Hindlimb muscle (tissue), 1 donor: ENCODE results near the gene STAMBP. TPM values are rescaled to one million over a fixed set of nuclear protein-coding genes. Genes with fewer than 3 reads are reported as not detected.
"Not testable (repeated sequence)": the region's sequence is repeated elsewhere in the genome, so short reads cannot be mapped to it uniquely, and the experiment has no call there.

Experiments
- DNase-seq: peaks from one replicate; pipeline ENCODE4 v3.0.0-alpha.2; 2013
- polyA plus RNA-seq: library from polyadenylated mRNA; unstranded; fragments of 120-200 nt; gene quantifications from one replicate; pipeline ENCODE4 v1.2.1, GENCODE V29; 2013; ENCODE audit not compliant: insufficient read length

Gene STAMBP
- 40.3 TPM for polyA plus RNA-seq

DNA sequence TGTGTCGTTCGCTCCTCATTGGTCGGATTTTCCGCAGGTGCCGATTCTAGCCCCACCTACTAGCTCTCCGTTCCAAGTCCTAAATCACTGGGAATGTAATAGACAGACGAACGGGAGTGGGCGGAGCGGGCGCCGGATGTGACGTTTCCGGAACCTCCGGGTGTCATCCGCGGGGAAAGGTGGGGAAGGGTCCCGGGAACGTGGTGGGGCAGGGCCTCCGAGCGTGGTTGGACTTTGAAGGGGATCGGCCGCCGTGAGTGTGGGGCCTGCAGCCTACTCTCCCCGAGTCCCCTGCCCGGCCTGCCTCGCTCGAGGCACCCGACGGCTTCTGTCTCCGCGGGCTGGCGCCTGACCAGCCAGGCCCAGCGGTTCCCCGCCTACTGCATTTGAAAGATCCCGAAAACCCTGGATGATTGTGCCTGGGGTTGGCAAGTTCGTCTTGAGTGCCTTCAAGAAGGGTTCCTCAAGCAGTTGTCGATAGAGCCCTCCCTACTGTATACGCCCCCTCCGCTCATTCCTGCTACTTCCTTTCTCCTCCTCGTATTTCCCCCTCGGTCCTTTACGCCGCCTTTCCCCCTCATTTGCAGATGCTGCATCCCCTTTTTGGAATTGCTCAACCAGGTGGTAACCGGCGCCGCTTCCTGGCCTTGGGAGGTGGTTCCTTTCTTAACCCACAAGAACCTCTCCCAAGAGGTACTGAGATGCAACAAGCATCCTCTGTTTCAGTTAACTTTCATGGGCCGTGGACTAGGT, at the start of gene STAMBP:
Gene STAMBP (plus strand): TSS at position 144 of the 753 bp plus-strand sequence. CDS start 1,896 bp downstream, outside the sequence.
- DNase-seq = peak; percentile 98

DNA sequence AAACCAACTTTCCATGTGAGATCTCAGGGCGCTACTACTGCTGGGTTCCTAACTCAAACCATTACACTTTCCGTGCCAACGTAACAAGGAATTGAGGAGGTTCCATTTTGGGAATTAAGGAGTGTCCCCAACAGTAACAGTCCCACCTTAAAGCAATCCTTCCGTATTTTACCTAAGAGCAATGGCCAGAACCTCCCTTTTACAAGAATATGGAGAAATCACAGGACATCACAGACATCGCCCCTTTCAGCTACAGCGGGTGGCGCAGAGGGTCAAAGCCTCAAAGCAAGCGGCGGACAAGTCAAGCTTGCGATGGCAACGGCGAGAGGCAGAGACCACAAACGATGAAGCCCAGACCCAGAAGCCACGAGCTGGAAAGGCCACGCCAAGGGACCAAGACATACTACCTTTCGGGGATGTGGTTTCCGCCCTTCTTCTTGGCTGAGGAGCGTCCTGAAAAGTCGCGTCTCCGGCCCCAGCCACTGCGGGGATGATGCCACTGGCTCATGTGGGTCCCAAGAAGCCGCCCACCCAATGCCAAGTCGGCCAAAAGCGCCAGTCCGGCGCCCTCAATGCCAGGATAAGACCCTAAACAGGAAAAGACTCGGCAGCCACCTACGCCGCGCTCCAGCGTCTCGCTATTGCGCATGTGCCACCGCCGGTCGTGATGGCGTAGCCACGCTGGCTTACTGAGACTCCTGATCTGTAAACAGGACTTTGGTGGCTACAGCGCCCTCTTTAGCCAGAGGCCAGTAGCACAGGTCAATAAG, 49.1 kb upstream of the STAMBP start, which contains the start of gene DUSP11:
Gene DUSP11 (minus strand): TSS at position 637 of the 770 bp plus-strand sequence. CDS start 129 bp downstream, at position 508.
- DNase-seq = peak; percentile 93

DNA sequence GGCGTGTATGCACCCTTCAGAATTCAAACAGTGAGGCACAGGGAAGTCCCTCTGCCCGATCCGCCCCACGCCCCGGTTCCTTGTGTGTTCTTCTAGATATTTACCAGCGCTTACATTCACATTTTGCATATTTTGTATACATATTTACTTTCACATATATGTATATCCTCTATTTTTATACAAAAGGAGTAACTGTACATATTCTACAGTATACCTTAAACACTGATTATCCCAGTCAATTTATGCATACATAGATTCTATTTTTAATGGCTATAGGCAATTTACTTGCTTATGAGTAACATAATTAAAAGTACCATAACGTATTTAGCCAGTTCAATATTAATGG, 48.6 kb upstream of the STAMBP start:
- DNase-seq = no peak

DNA sequence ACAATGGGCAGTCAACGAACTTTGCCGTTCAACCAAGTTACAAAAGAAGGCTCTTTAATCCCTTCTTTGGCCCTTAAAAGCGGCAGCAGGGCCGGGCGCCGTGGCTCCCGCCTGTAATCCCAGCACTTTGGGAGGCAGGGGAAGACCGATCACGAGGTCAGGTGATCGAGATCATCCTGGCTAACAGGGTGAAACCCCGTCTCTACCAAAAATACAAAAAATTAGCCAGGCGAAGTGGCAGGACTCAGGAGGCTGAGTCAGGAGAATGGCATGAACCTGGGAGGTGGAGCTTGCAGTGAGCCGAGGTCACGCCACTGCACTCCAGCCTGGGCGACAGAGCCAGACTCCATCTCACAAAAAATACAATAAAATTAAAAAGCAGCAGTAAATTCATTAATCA, 45.4 kb upstream of the STAMBP start:
- DNase-seq = not testable (repeated sequence)

DNA sequence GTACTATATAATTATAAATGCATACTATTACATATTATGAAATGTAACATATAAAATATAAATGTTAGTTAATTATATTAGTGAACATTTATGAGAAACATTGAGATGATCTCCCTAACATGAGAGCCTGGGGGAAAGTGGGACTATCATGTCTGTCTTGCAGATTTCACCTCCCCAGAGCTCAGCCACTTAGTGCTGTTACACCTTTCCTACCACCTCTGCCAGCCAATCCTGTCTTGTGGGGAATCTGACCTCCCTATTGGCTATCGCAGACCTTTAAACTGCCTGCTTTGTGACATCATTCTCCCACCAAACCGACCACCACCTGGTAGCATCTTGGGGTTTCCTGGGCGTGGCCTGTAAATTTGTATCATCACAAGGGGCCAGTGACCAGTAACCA, 44.9 kb upstream of the STAMBP start, which contains the start of gene C2orf78:
Gene C2orf78 (plus strand): TSS at position 301 of the 400 bp plus-strand sequence. CDS start 127 bp downstream, outside the sequence.
- not testable (repeated sequence) for DNase-seq

DNA sequence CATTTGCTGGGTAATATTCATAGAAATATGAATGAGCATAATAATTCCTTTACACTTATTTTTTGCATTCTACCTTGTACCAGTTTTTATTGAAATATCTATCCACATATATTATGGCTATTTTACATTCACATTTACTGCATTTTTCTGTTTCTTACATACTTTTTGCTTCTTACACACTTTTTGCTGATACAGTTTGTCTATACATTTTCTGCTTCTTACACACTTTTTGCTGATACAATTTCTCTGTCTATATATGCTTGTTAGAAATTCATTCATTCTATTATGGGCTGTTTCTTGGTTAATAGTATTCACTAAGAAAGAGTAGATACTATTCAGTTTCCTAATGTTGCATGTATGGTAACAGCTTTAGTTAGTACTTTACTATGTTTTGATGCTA, 16.9 kb upstream of the STAMBP start:
- DNase-seq = no peak

DNA sequence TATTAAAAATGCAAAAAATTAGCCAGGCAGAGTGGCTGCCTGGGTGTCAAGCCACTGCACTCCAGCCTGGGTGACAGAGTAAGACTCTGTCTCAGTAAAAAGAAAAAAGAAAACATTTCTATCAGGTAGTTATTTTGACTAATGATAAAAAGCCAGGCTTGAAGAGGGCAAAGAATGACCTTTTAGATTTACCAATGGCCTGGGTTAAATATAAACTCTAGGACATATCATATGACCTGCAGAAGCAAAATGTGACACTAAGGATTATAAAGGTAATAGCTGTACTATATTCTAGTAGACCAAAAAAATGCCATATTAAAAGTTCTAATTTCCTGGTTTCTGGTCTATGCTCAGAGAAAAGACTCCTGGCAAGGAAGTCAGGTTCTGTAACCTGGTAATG, 16.1 kb upstream of the STAMBP start:
- DNase-seq = no peak

DNA sequence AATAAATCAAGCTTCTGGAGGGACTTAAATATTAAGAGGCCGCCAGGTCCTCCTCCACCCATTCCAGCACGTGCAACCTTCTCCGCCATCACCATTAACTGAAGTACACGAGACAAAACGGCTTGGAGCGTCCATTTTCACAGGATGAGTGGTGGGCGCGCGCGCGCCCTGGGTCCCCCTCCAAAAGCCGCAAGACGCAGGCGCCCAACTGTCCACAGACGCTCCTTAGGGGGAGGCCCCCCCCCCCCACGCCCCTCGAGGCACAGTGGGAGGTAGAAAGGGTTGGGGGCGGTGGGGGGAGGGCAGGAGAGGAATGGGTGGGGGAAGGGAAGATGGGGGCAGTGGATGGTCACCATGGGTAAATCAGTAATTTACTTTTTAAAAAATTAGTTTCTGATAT, 10.5 kb upstream of the STAMBP start:
- no peak for DNase-seq

DNA sequence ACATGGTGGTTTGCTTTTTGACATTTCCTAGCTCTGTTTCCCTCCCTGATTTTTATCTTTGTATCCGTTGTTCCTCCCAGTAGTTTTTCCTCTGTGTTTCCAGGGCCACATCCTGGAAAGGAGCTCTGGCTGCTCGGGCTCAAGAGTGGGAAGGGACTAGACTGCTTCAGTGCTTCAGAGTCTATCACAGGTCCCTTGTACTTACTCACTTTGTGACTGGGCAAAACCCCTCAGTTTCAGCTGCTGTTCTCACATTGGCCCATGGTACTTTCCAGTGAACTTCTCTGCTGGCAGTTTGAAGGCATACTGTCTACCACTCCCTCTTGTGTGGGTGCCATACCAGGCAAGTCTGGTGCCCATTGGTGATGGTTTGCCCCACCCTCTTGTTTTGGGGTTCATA, 7.5 kb upstream of the STAMBP start:
- DNase-seq = no peak

DNA sequence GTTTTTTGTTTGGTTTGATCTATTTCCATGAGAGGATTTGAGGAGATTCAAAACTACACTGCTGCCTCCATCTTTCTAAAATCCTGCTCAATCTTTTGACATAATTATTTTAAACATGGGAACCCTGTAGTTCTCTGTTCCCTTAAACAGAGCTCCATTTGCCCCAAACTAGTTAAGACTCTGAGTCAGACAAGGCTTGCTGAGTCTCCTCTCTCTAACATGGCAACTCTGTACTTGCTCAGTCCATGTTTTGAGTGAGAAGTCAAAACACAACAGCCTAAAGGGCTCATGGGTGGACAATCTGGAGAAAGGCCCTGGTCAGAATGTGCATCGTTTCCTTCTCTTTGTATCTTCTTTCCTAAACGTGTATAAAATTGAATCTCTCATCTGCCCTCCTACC, 7.1 kb upstream of the STAMBP start:
- no peak for DNase-seq

DNA sequence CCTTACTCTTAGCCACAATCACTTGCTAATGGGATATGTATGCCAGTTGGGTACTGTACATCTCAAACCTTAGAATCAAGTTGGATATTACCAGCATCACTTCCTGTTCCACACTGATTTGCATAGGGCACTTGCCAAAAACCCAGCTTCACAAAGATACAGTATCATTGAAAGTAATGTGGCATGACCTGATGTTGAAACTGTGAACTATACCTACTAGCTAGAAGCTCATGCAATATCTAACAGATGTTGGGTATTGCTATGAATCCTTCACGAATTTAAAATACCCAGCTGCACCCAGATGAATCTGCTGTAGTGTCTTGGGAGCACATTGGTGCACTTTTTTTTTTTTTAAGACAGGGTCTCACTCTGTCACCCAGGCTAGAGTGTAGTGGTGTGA, 6.5 kb upstream of the STAMBP start:
- no peak for DNase-seq

DNA sequence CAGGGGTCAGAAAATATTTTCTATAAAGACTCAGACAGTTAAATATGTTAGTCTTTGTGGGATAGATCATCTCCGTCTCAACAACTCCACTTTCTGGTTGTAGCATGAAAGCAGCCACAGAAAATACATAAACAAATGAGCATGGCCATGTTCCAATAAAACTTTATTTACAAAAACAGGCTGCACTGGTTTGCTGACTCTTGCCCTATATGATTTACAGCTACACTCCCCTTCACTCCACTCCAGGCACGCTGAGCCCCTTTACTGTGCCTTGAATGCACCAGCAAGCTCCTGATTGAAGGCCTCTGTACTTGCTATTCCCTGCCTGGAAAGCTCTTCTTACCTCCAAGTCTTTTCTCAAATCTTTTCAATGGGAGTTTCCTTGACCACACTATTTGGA, 5.8 kb upstream of the STAMBP start:
- no peak for DNase-seq

DNA sequence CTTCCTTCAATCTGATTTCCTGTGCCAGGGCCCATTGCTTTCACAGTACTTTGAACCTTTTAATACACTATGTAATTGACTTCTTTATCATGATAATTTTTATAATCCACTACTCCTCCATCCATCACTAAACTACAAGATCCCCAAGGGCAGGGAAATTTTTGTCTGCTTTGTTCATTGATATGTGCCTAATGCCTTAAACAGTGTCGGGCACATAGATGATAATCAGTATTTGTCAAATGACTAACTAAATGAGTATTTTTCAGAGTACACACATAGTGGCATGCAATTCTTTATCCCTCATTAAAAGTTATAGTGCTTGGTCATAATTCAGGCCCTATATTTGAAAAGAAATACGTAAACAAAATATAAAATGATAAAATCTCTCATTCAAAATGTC, 5.3 kb upstream of the STAMBP start:
- no peak for DNase-seq

DNA sequence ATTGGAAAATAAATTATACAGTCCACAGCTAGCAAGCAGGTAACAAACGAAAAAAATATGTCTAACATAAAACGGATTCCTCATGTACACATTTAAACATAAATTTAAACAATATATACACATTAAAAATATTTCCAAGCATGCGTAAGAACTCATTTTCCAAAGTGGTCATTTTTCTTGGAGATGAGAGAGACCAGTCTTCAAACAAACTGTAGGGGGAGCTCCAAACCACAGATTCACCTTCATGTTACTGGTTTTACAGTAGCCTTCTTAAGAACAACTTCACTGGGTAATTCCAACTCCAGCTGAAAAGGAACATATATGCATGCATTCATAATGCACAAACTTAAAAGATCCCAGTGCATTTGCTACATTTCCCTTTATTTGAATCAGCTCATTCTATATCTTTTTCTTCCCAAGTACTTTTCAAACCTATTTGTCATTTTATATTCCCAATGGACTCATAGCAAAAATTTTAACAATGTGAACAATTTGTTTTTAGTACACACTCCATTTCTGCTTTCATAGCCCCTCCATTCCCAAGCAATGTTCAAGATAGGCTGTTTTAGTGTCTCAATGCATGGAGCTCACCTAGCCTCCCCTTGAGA, 4.7 kb upstream of the STAMBP start:
- DNase-seq = peak; percentile 76

DNA sequence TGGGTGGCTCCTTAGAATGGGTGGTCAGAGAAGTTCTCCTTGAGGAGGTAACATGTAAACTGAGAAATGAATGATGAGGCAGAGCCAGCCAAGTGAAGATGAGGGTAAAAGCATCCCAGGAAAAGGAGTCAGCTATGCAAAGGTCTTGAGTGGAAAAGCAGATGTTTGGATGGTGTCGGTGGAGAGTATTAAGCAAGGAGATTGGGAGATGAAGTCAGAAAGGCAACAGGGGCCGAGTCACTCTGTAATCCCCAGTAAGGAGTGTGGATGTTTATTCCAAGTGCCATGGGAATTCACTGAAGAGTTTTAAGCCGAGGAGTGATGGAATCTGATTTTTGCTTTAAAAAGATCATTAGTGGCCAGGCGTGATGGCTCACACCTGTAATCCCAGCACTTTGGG, 3.4 kb upstream of the STAMBP start:
- DNase-seq = no peak

DNA sequence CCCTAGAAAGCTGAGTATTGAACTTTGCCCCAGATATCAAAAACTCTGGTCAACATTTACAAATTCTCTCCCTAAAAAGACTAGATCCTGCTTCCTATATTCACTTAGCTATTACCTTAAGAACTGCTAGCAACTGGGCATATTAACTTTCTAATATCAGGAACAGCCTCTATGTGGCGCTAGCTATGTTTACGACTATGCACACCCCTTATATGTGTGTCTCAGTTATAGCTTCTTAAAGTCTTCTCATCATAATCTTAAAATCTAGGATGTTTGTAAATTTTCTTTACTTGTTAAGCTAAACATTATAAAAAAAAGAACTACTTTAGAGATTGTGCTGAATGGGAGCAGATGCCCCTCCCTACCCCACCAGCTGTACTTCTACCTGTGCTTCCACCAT, 1.7 kb upstream of the STAMBP start:
- DNase-seq = no peak

DNA sequence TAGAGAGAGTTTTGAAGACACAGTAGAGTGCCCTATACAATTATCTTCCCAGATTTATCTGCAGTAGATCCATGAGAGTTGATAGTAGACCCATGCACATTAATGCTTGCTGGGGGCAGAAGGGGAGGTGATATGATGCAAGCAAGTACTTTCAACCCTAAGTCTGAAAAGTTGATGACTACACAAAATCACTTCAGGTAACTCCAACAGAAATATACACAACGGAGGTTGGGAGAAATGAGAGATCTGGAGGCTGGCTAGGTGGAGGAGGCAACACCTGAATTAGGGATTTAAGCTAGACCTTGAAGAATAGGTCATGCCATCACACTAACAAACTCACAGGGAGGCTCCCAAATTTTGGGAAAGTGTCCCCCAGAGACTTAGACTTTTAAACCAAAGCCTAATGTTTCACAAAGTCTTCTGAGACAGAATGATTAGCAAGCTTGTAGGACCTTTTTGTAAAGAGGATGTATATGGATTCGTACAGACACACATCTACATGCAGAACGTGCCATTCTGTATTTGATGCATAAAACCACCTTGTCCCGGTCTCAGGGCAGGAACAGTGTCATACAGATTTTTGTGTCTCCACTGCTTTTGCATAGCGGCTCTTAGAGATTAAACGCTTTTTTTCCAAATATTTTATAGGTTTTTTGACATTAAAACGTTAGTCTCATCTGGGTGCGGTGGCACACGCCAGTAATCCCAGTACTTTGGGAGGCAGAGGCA, 937 bp upstream of the STAMBP start:
- DNase-seq = no peak

DNA sequence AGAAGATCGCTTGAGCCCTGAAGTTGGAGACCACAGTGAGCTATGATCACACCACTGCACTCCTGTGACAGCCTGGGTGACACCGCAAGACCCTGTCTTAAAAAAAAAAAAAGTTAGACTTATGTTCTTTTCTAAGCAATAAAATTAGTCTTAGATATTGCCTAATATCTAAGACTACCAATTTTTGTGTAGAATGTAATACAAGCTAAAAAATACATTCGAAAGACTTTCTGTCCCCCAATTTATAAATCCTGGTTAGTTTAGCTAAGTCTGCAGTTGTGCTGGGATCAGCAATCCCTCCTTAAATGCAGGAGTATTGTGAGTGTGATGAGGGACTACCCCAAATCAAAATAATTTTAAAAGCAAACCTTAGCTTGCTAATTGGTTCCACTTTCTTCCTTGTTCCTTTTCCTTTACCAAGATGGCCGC, 358 bp upstream of the STAMBP start:
- no peak for DNase-seq

DNA sequence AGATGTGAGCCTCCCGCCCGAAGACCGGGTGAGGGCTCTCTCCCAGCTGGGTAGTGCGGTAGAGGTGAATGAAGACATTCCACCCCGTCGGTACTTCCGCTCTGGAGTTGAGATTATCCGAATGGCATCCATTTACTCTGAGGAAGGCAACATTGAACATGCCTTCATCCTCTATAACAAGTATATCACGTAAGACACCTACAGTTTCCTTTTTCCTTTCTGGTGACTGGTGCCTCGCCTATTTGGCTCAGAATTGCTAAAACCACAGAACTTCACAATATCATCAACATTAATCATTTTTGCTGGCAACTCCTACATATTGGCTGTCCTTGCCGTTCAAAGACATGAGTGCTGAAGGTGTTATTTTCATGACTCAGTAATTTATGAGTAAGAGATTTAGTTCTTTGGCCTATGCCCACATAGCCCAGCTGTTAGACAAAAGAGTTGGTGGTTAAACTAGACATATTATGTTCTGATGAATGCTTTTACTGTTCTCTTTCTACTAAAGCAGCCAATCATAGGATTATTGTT, 2.2 kb downstream of the STAMBP start:
- DNase-seq = no peak

DNA sequence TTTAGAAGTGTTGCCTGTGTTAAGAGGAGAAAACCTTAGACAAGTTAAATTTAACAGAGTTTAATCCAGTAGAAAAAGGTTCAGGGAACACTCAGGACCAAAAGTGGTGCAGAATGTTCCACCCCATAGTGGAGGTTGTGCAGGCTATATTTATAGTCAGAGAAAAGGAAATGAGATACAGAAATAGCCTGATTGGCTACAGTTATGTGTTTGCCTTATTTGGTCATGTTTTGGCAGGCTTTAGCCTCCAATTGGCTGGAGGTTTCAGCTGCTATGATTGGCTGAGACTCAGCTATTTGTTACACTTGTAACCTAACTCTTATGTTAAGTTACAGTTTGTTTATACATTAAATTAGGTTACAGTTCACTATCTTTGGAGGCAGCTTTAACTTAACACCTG, 4.2 kb downstream of the STAMBP start:
- DNase-seq = peak; percentile 10

DNA sequence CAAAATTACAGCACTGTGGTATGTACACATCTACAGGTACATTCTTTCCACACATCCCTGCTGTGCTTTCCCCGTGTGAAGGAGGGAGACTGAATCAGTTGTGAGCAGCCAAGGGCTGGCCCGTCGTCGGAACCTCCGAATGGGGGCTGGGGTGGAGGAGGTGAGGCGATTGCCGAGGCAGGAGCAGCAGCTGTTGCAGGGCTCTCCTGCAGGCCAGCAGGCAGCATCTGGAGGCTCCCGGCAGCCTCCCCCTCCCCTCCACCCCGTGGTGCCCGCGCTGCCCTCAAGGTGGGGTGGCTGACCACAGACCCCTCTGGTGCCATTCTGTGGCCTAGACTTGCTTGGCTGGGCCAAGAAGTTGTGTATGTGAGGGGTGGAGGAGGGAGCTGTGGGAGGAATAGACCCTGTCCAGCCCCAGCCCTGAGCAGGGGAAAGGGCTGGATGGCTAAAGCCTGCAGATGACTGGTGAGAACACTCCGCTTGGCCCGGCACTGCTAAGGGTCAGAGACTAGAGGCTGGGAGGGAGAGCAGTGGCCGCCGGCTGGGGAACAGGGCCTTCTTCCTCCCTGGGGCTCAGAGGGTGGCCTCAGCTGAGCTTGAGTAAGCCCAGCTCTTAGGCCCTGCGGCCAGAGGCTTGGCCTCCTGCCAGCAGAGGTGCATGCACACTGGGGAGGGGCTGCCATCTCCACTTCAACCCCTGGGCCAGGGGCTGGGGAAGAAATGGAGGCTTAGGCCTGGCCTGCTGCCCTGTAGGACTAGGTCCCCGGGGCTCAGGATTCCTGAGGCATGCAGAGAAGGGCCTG, 7.6 kb downstream of the STAMBP start:
- DNase-seq = no peak
